Rectal smooth muscle tissue (tissue), 1 donor: ENCODE measurements around the gene ME3.
A peak's percentile ranks its signal among the peaks of the same experiment; 100 is the strongest.
"Not testable (repeated sequence)": the region's sequence is repeated elsewhere in the genome, so short reads cannot be mapped to it uniquely, and the experiment has no call there.

Experiments
- H3K27ac ChIP-seq: one replicate; pipeline ENCODE4 v1.7.0; 2013; ENCODE audit warnings: low read depth, low read length, inconsistent platforms
- H3K27me3 ChIP-seq: one replicate; pipeline ENCODE4 v1.7.0; 2013; ENCODE audit warnings: low read length; ENCODE audit not compliant: control insufficient read depth, insufficient read depth
- H3K36me3 ChIP-seq: one replicate; pipeline ENCODE4 v1.7.0; 2013; ENCODE audit warnings: low read length; ENCODE audit not compliant: control insufficient read depth, insufficient read depth
- H3K4me1 ChIP-seq: one replicate; pipeline ENCODE4 v1.7.0; 2013; ENCODE audit warnings: low read length; ENCODE audit not compliant: control insufficient read depth, insufficient read depth
- H3K4me3 ChIP-seq: one replicate; pipeline ENCODE4 v1.7.0; 2013; ENCODE audit warnings: low read length
- H3K9ac ChIP-seq: one replicate; pipeline ENCODE4 v1.7.0; 2013; ENCODE audit warnings: low read length

ME3 gene

DNA sequence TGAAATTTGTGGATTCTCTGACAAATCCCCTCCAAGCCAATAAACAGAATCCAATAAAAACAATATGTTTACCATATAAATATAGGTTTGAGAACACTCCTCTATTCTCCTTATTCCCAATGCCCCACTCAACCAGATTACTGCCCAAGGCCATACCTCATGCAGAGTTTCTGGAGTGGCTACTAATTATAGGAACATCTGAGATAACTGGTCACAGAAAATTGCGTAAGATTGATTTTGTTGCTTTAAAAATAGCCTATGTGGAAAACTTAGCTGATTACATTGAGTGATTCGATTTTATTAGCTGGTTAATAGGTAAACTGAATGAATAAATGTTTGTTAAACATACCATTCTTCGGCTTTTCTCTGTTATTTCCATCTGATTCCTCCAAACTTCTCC, 48.0 kb downstream of the ME3 start:
- Histone ChIP-seq H3K36me3 (no peaks in the 10 kb centered on the region), H3K27me3 (no peaks in the 10 kb centered on the region), H3K4me3 (no peak overlapping the region), H3K4me1 (peaks cover 18% of the 10 kb centered on the region), H3K27ac (no peak overlapping the region), H3K9ac (no peak overlapping the region)

DNA sequence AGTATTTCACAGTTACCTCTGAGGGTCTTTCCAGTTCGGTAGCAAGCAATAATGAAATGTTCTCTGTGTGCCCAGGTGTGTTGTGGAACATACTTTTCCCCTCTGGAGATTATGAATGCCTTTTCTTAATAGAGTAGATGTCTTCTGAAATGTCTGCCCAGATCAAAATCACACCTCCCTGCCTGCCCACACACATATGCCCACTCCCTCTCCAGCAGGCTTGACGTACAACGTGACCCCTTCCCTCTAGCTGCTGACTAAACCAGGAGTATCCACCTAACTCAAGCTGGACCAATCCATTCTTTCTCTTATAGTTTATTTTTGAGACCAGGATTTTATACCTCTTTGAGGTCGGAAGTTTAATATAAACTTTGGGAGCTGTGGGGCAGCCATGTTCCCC, 48.7 kb downstream of the ME3 start:
- H3K27ac ChIP-seq: peak overlapping the region; percentile 25
- H3K27me3 ChIP-seq: no peaks in the 10 kb centered on the region
- H3K4me3 ChIP-seq: no peak overlapping the region
- peaks cover 11% of the 10 kb centered on the region for H3K4me1 ChIP-seq
- no peaks in the 10 kb centered on the region for H3K36me3 ChIP-seq
- no peak overlapping the region for H3K9ac ChIP-seq

DNA sequence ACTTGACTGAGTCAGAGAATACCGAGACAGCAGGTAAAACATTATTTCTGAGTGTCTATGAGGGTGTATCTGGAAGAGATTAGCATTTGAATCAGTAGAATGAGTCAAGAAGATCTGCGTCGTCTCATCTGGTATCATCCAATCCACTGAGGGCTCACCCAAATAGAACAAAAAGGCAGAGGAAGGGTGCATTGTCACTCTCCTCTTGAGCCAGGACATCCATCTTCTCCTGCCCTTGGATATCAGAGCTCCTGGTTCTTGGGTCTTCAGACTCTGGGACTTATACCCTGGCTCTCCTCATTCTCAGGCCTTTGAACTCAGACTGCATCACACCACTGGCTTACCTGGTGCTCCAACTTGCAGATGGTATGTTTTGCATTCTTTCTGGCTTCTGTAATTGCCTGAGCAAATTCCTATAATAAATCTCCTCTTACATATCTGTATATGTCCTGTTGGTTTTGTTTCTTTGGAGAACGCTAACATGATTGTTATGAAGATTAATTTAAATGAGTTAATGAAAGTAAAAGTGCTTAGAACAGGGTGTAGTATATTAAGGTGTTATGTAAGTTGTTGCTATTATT, 49.3 kb downstream of the ME3 start:
- Histone ChIP-seq H3K27ac (peak overlapping the region; percentile 37), H3K4me3 (no peak overlapping the region), H3K4me1 (peaks cover 5% of the 10 kb centered on the region), H3K36me3 (no peaks in the 10 kb centered on the region), H3K27me3 (no peaks in the 10 kb centered on the region), H3K9ac (no peak overlapping the region)

DNA sequence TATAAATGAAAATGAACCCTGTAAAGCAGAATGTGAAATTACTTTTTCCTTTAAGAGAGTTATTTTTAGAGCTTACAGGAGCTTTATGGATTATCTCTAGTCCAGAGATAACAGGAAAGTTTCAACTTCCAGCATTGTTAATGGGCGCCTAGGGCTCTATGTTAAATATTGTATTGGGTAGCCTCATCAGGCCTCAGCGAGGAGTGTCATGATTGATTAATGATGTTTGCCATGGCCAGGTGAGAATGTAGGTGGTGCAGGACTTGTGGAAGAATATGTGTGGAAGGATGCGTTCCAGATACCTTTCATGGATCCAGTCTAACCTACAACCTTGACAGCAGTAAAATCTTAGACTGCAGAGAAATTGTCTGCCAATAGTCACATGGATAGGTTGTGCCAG, 50.6 kb downstream of the ME3 start:
- H3K36me3 ChIP-seq: no peaks in the 10 kb centered on the region
- peaks cover 3% of the 10 kb centered on the region for H3K4me1 ChIP-seq
- H3K9ac ChIP-seq: no peak overlapping the region
- H3K27me3 ChIP-seq: no peaks in the 10 kb centered on the region
- H3K4me3 ChIP-seq: no peak overlapping the region
- no peak overlapping the region for H3K27ac ChIP-seq

DNA sequence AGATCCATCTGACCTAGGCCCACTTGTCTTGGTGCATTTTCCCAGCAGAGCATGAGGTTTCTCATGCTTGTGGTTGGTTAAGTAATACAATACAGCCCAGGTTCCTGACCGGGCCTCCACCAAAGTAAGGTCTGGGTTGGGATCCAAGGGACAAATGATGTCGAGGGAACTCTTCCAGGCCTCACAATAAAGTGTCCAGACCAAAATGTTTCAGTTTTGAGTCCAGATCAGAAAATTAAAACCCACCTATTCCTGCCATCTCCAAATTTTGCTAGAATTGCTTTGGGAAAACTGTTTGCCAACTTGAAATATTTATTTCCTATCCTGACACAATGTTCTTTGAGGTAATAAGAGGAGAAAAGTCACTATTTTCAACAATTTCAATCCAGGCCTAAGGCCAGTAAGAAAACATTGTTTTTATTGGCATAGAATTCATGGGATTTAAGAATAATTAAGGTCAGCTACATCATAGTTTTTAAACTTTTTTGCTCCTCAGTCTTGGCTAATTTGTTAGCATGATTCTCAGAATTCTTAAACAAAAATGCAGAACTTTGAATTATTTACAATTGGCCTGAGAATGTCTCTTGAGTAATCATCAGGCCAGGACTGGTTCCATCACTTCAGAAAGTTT, 51.4 kb downstream of the ME3 start:
- H3K4me3 ChIP-seq: no peak overlapping the region
- H3K9ac ChIP-seq: no peak overlapping the region
- H3K4me1 ChIP-seq: peaks cover 3% of the 10 kb centered on the region
- no peaks in the 10 kb centered on the region for H3K27me3 ChIP-seq
- no peaks in the 10 kb centered on the region for H3K36me3 ChIP-seq
- H3K27ac ChIP-seq: no peak overlapping the region

DNA sequence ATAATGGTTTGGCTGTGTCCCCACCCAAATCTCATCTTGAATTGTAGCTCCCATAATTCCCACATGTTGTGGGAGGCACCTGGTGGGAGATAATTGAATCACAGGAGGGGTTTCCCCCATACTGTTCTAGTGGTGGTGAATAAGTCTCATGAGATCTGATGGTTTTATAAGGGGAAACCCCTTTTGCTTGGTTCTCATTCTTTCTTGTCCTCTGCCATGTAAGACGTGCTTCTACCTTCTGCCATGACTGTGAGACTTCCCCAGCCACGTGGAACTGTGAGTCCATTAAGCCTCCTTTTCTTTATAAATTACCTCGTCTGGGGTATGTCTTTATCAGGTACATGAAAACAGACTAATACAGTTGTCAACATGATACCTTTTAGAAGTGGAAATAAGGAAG, 53.0 kb downstream of the ME3 start:
- not testable (repeated sequence) for H3K27ac ChIP-seq, H3K9ac ChIP-seq, H3K27me3 ChIP-seq, H3K36me3 ChIP-seq, H3K4me3 ChIP-seq, H3K4me1 ChIP-seq

DNA sequence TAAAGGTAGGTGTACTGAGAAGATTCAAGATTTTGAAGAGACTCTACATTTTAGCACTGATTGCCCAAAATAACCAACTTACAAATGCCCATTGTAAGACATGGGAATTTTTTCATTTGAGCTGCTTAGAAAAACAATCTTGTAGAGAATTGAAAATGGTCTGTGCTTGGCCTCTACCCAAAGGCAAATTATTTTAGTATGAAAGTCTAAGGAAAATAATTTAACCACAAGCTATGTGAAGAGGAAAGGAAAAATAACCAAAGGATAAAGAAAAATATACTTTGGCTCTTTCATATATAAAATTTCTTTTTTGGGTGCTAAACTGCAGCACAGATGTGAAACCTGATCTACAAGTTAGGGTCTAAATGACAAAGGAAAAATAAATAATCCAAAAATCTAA, 54.9 kb downstream of the ME3 start:
- no peak overlapping the region for H3K27ac ChIP-seq
- no peak overlapping the region for H3K9ac ChIP-seq

DNA sequence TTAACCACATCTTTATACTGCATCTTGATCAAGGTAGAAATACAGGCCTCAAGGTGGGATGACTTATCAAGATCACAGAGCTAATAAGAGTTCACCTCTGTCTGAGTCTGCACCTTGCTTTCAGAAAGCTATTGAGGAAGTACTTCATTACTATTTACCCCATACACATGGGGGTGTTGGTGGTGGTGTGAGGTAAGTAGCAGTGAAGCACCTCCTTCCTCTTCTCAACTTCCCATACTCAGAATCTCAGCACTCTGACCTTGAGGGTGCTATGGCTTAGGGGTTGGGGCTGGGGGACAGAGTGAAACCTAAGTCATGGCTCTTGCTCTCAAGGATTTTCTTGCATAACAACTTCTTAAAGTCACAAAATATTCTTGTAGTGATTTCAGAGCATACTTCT, 56.9 kb downstream of the ME3 start:
- no peaks in the 10 kb centered on the region for H3K27me3 ChIP-seq
- no peak overlapping the region for H3K4me3 ChIP-seq
- H3K9ac ChIP-seq: no peak overlapping the region
- H3K36me3 ChIP-seq: no peaks in the 10 kb centered on the region
- peaks cover 2% of the 10 kb centered on the region for H3K4me1 ChIP-seq
- no peak overlapping the region for H3K27ac ChIP-seq

More for the DNA sequence above, 54.9 kb downstream of the ME3 start:
- H3K36me3 ChIP-seq: no peaks in the 10 kb centered on the region
- no peak overlapping the region for H3K4me3 ChIP-seq
- H3K4me1 ChIP-seq: no peaks in the 10 kb centered on the region
- no peaks in the 10 kb centered on the region for H3K27me3 ChIP-seq

DNA sequence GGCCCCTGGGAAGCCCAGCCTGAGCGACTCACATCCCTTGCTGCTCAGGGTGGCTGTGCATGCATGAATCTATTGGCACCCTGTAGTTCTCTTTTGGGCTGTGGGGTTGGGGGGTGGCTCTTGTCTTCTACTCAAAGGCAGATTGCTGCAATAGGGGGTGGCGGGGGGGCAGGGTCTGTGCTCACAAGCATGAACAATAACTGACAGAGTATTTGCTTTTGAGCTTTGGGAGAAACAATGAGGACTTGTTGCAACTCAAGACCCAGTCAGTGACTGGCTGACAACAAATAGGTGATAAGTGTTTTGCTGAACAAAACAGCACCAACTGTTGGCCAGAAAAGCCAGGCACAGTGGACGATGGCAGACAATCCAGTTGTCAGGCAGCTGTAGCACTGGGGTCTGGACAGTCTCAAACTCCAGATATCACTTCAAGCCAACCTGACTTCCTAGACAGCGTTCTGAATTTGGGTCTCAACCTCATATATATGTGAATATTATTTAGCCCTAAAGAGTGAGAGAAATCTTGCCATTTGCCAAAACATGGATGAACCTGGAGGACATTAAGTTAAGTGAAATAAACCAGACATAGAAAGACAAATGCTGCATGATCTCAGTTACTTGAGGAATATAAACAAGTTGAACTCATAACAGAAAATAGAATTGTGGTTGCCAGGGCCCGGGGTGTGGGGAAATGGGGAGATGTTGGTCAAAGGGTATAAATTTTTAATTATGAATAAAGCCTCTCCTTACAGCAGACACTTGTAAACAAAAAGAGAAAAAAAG, 61.7 kb downstream of the ME3 start:
- peaks cover 26% of the 10 kb centered on the region for H3K4me1 ChIP-seq
- H3K4me3 ChIP-seq: no peak overlapping the region
- no peaks in the 10 kb centered on the region for H3K27me3 ChIP-seq
- H3K36me3 ChIP-seq: no peaks in the 10 kb centered on the region
- peak overlapping the region; percentile 6 for H3K27ac ChIP-seq
- no peak overlapping the region for H3K9ac ChIP-seq

DNA sequence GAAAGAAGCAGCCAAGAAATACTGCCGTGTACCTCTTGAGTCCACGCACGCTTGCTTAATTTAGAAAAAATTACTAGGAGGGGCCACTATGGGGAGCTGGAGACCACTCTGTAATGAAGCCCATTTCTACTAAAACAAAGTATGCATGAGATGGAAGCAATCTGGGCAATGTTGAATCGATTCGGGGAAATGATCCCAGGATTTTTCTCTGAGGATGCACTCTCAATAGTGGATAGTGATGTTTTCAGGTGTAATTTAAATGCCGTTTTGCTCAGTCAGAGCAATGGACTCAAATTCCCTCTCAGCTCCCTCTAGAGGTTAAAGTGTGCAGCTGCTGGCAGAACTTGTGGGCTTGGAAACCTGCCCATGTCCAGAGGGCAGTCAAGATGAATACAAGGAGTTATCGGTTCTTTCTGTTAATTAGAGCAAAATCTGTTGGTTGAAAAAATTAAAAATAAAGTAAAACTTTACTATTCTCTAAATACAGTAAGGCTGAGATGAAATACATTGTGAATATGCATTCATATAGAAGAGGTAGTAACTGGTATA, 64.1 kb downstream of the ME3 start:
- Histone ChIP-seq H3K4me3 (peak overlapping the region; percentile 14), H3K9ac (no peak overlapping the region), H3K27ac (peak overlapping the region; percentile 63)

DNA sequence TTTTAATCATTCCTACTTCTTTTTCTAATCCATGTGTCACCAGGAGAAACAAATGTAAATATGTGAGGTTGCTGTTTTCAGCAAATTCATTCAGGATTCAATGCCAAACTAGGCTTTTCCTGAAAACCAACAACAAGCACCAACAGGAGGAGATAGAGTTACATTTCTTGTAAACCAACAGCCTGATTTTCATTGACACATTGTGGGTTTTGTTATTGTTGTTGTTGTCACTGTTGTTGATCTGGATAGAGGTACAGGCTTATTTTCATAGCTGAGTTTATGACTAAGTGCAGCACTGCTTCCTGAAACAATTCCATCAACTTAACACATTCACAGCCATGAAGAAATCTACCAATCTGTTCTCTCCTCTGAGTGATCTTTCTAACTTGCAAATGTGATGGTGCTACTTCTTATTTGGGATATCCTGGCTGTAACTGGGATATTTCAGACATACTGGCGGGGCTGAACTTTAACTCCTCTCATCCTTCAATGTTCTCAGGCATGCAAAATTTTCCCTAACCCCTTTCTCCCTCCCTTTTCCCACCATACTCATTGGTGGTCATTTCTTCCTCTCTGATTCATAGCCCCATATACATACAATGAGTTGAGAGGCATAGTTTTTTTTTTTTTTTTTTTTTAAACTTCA, 65.5 kb downstream of the ME3 start:
- Histone ChIP-seq H3K27ac (peak overlapping the region; percentile 51), H3K4me3 (no peak overlapping the region), H3K9ac (no peak overlapping the region)

More for the DNA sequence above, 64.1 kb downstream of the ME3 start:
- no peaks in the 10 kb centered on the region for H3K27me3 ChIP-seq
- peaks cover 26% of the 10 kb centered on the region for H3K4me1 ChIP-seq
- H3K36me3 ChIP-seq: no peaks in the 10 kb centered on the region

DNA sequence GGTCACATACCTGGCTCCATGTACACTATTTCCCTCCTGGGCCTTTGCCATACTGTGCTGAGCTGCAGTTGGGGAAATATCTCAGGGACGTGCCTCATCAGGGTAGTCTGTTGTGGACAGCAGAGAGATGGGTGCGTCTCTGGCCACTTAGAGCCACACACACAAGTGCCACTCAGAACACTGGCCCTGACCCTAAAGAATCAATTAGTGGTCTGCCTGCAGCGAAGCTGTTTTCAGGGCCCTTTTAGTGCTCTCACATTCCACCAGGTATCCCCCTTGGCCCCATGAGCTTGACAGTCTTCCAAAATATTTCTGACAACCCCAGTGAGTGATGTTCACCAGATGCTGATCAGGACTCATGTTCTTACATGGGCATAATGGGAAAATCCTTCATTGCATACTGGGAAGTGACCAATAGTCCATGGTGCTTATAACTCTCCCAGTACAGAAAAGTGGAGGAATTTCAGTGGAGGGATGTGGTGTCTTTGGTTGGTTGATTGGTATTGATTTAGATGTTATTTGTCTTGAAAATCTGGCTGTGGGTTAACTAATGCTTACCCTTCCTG, 66.1 kb downstream of the ME3 start:
- Histone ChIP-seq H3K9ac (no peak overlapping the region), H3K4me3 (no peak overlapping the region), H3K27ac (peak overlapping the region; percentile 51), H3K4me1 (peaks cover 26% of the 10 kb centered on the region), H3K36me3 (no peaks in the 10 kb centered on the region), H3K27me3 (no peaks in the 10 kb centered on the region)

More for the DNA sequence above, 65.5 kb downstream of the ME3 start:
- H3K4me1 ChIP-seq: peaks cover 26% of the 10 kb centered on the region
- H3K36me3 ChIP-seq: no peaks in the 10 kb centered on the region
- H3K27me3 ChIP-seq: no peaks in the 10 kb centered on the region
